H1 (cell line): ENCODE data around the gene CACNA1C. TPM values are rescaled to one million over a fixed set of nuclear protein-coding genes. Genes with fewer than 3 reads are reported as not detected.

ENCODE experiments used
- CTCF ChIA-PET: fragments of 300-600 bp; sonication (Branson Sonifier 250); formaldehyde crosslinking; loops from one replicate; lab custom pipeline; 2021; ENCODE audit not compliant: partially characterized antibody; lab: Charles Lee
- POLR2A ChIA-PET: fragments of 300-600 bp; sonication (Branson Sonifier 250); formaldehyde crosslinking; loops from one replicate; lab custom pipeline; 2021; ENCODE audit warnings: inconsistent platforms; ENCODE audit not compliant: partially characterized antibody; lab: Charles Lee
- DNase-seq, 2 experiments: peaks; one replicate each; pipeline versions ENCODE4 v3.0.0 to v3.0.0-alpha.2; 2010 to 2022; ENCODE audit warnings: low spot score in 2 of 2, low read depth in 1 of 2, mixed read lengths in 1 of 2
- FAIRE-seq: peaks from 2 replicates; lab custom pipeline; 2011; peaks lifted over from hg19 to GRCh38; lab: Jason Lieb, UNC
- H2AFZ ChIP-seq: 2 replicates; pipeline ENCODE4 v1.8.1; 2012; ENCODE audit warnings: low read length, inconsistent platforms
- H2AK5ac ChIP-seq: 2 replicates; pipeline ENCODE4 v1.6.1; 2013; ENCODE audit warnings: low read depth, low read length
- H2BK120ac ChIP-seq: replicated peaks from 2 replicates; pipeline ENCODE3; 2013; ENCODE audit warnings: low read depth, low read length, inconsistent platforms
- H2BK12ac ChIP-seq: 2 replicates; pipeline ENCODE4 v1.6.1; 2013; ENCODE audit warnings: low read depth, low read length
- H2BK15ac ChIP-seq: 2 replicates; pipeline ENCODE4 v1.6.1; 2013; ENCODE audit warnings: low read length
- H2BK20ac ChIP-seq: 2 replicates; pipeline ENCODE4 v1.6.1; 2013; ENCODE audit warnings: low read length
- H2BK5ac ChIP-seq: 2 replicates; pipeline ENCODE4 v1.6.1; 2013; ENCODE audit warnings: low read depth, low read length
- H3K14ac ChIP-seq: 2 replicates; pipeline ENCODE4 v1.6.1; 2013; ENCODE audit warnings: inconsistent platforms; ENCODE audit not compliant: insufficient read length
- H3K18ac ChIP-seq: 2 replicates; pipeline ENCODE4 v1.6.1; 2013; ENCODE audit warnings: low read length; ENCODE audit errors: extremely low read depth
- H3K23ac ChIP-seq: 2 replicates; pipeline ENCODE4 v1.6.1; 2013; ENCODE audit warnings: inconsistent platforms; ENCODE audit not compliant: insufficient read length
- H3K23me2 ChIP-seq: 2 replicates; pipeline ENCODE4 v1.6.1; 2013; ENCODE audit warnings: low read depth, low read length
- H3K27ac ChIP-seq: 2 replicates; pipeline ENCODE4 v1.6.1; 2011; ENCODE audit warnings: low read depth, low read length, inconsistent platforms
- H3K27me3 ChIP-seq, 4 experiments: replicated peaks in 1 of 4; 1 replicate in 1 of 4; 2 replicates in 3 of 4; pipeline versions ENCODE4 v1.6.1 to v1.8.1; 2011 to 2013; ENCODE audit warnings: low read length in 3 of 4, mild to moderate bottlenecking in 3 of 4, inconsistent platforms in 2 of 4, mixed read lengths in 2 of 4, moderate library complexity in 1 of 4; ENCODE audit not compliant: control insufficient read depth in 3 of 4, insufficient read depth in 3 of 4; ENCODE audit errors: extremely low read depth in 1 of 4
- H3K36me3 ChIP-seq, 4 experiments: 2 replicates each; pipeline versions ENCODE4 v1.6.1 to v1.8.1; 2011 to 2013; ENCODE audit warnings: mild to moderate bottlenecking in 4 of 4, low read length in 3 of 4, moderate library complexity in 2 of 4, control low read depth in 1 of 4, inconsistent platforms in 1 of 4; ENCODE audit not compliant: insufficient read depth in 4 of 4, control insufficient read depth in 2 of 4
- H3K4ac ChIP-seq: replicated peaks from 2 replicates; pipeline ENCODE3; 2013; ENCODE audit warnings: low read length, low read depth, mixed read lengths, inconsistent platforms; ENCODE audit not compliant: insufficient read length
- H3K4me1 ChIP-seq, 4 experiments: replicated peaks in 1 of 4; 1 replicate in 1 of 4; 2 replicates in 3 of 4; pipeline versions ENCODE4 v1.6.1 to v1.8.1; 2011 to 2013; ENCODE audit warnings: low read length in 3 of 4, inconsistent platforms in 2 of 4, mixed read lengths in 1 of 4; ENCODE audit not compliant: insufficient read depth in 4 of 4, control insufficient read depth in 3 of 4
- H3K4me2 ChIP-seq, 2 experiments: 2 replicates each; pipeline versions ENCODE4 v1.6.1 to v1.8.1; 2011 to 2013; ENCODE audit warnings: low read depth in 2 of 2, low read length in 2 of 2, control low read depth in 1 of 2, inconsistent platforms in 1 of 2, mild to moderate bottlenecking in 1 of 2; ENCODE audit not compliant: insufficient read depth in 1 of 2
- H3K4me3 ChIP-seq, 4 experiments: fragments of 200-600, 300-600 bp in 1 of 4; sonication (generic), shearing (Covaris generic), sonication (Bioruptor Twin) in 1 of 4; 2 replicates each; pipeline versions ENCODE4 v1.5.1 to v1.8.1; 2011 to 2016; ENCODE audit warnings: low read length in 4 of 4, low read depth in 3 of 4, control low read depth in 2 of 4, inconsistent platforms in 2 of 4, mild to moderate bottlenecking in 2 of 4, mixed read lengths in 1 of 4, moderate library complexity in 1 of 4; ENCODE audit not compliant: insufficient read depth in 2 of 4; ENCODE audit errors: extremely low read depth in 1 of 4
- H3K56ac ChIP-seq: replicated peaks from 2 replicates; pipeline ENCODE3; 2013; ENCODE audit warnings: low read depth, mild to moderate bottlenecking, mixed read lengths, low read length, inconsistent platforms; ENCODE audit not compliant: insufficient read length
- H3K79me1 ChIP-seq: 2 replicates; pipeline ENCODE4 v1.6.1; 2013; ENCODE audit warnings: low read depth, low read length, control low read depth
- H3K79me2 ChIP-seq, 2 experiments: 2 replicates each; pipeline versions ENCODE4 v1.6.1 to v1.8.1; 2012 to 2013; ENCODE audit warnings: low read length in 2 of 2, mild to moderate bottlenecking in 2 of 2, inconsistent platforms in 1 of 2; ENCODE audit not compliant: insufficient read depth in 2 of 2, control insufficient read depth in 1 of 2
- H3K9ac ChIP-seq, 4 experiments: replicated peaks in 1 of 4; 1 replicate in 1 of 4; 2 replicates in 3 of 4; pipeline versions ENCODE4 v1.6.1 to v1.8.1; 2011 to 2013; ENCODE audit warnings: low read depth in 3 of 4, low read length in 3 of 4, control low read depth in 2 of 4, mild to moderate bottlenecking in 2 of 4, moderate library complexity in 2 of 4, inconsistent platforms in 1 of 4; ENCODE audit errors: extremely low read depth in 1 of 4
- H3K9me3 ChIP-seq, 2 experiments: 2 replicates each; pipeline versions ENCODE4 v1.6.1 to v1.8.1; 2012 to 2013; ENCODE audit warnings: mild to moderate bottlenecking in 2 of 2, moderate library complexity in 2 of 2, control low read depth in 1 of 2, inconsistent platforms in 1 of 2, low read depth in 1 of 2, low read length in 1 of 2, mixed read lengths in 1 of 2; ENCODE audit not compliant: insufficient read depth in 2 of 2
- H4K20me1 ChIP-seq, 2 experiments: replicated peaks in 1 of 2; 2 replicates each; pipeline versions ENCODE3 to v1.8.1; 2011 to 2013; ENCODE audit warnings: inconsistent platforms in 2 of 2, low read length in 2 of 2, mild to moderate bottlenecking in 1 of 2; ENCODE audit not compliant: insufficient read depth in 2 of 2, control insufficient read depth in 1 of 2
- H4K5ac ChIP-seq: 2 replicates; pipeline ENCODE4 v1.6.1; 2013; ENCODE audit warnings: low read length, low read depth, mixed read lengths, inconsistent platforms; ENCODE audit not compliant: insufficient read length
- H4K8ac ChIP-seq: 2 replicates; pipeline ENCODE4 v1.8.0; 2013; ENCODE audit warnings: mild to moderate bottlenecking, moderate library complexity, low read length, inconsistent platforms; ENCODE audit not compliant: insufficient read depth; ENCODE audit errors: extremely low read depth
- H4K91ac ChIP-seq: replicated peaks from 2 replicates; pipeline ENCODE3; 2013; ENCODE audit warnings: low read length, mixed read lengths, inconsistent platforms; ENCODE audit not compliant: insufficient read length
- CEBPB ChIP-seq: IDR thresholded peaks from 2 replicates; pipeline ENCODE4 v1.6.1; 2012; ENCODE audit warnings: low read depth, low read length
- NANOG ChIP-seq: IDR thresholded peaks from 2 replicates; pipeline ENCODE4 v1.6.1; 2011; ENCODE audit warnings: low read length, low read depth, mild to moderate bottlenecking, inconsistent platforms; ENCODE audit not compliant: insufficient read depth, poor library complexity, severe bottlenecking
- RFX5 ChIP-seq: IDR thresholded peaks from 2 replicates; pipeline ENCODE4 v1.6.1; 2011; ENCODE audit warnings: low read depth, low read length, improper control_type of control experiment, borderline replicate concordance
- SIX5 ChIP-seq: IDR thresholded peaks from 2 replicates; pipeline ENCODE4 v1.6.1; 2011; ENCODE audit warnings: mild to moderate bottlenecking, low read depth, low read length
- WGBS, 2 experiments: shearing (Covaris generic) in 1 of 2; methylation state at CpG; one replicate each; pipeline versions ENCODE4 v1.1.6 to v1.1.7; 2013 to 2015; ENCODE audit warnings: low lambda C conversion rate in 2 of 2, mixed read lengths in 2 of 2, inconsistent platforms in 1 of 2, low coverage in 1 of 2, missing lambda C conversion rate in 1 of 2; ENCODE audit not compliant: insufficient replicate concordance in 2 of 2, insufficient coverage in 1 of 2, insufficient read length in 1 of 2; ENCODE audit errors: extremely low coverage in 1 of 2, missing lambda C conversion rate in 1 of 2; 5-methylcytosine and 5-hydroxymethylcytosine counted together
- polyA plus RNA-seq, 7 experiments: library from polyadenylated mRNA; depleted of rRNA in 3 of 7; stranded (reverse) in 5 of 7; unstranded in 2 of 7; fragments of >200 nt in 5 of 7; fragments of 200-250 nt in 2 of 7; gene quantifications; 1 replicate in 5 of 7; 2 replicates in 1 of 7; 4 replicates in 1 of 7; pipeline versions ENCODE4 v1.2.1 to v1.2.3, GENCODE V29; 2011 to 2013; ENCODE audit warnings: missing spikeins in 2 of 7, mixed read lengths in 2 of 7
- total RNA-seq: library from RNA; stranded (reverse); fragmentation: NEBNext Ultra II Directional; extraction: Animal tissue kit (Norgen Biotek cat#: 25700); gene quantifications from 2 replicates; pipeline ENCODE4 v1.2.1, GENCODE V29; 2021

Gene CACNA1C
- total and polyA plus RNA-seq, 2 of the 8 experiments (the other 6 are each of a cell fraction or from before 2014, with no cell fraction given): 1.3 TPM

DNA sequence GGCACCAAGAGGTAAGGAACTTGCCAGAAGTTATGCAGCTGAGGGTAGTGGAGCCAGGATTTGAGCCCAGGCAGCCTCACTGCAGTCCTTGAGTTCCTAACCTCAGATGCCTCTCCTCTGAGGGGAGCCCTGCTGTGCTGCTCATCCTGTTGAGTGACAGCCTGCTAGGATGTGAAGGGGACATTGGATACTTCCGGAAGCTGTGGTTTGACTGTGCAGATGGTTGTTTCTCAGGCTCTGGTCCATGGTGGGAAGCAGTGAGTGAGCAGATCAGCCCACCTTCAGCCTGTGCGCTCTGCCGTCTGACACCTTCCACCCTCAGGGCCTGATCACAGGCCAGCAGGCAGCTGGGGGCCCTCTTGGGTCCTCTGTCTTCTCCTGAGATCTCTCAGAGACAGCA is 253.2 kb downstream of the CACNA1C start:
- H3K23ac ChIP-seq: no peak overlapping the region
- TF ChIP-seq SIX5 (no peak), NANOG (no peak), RFX5 (no peak), CEBPB (no peak)
- DNase-seq (no peak), FAIRE-seq (peak; percentile 24)
- H4K91ac ChIP-seq: no peak overlapping the region
- POLR2A ChIA-PET: no interaction called here
- peaks cover 9 to 20% (median 15%) of the 10 kb centered on the region in 4 experiments for H3K4me1 ChIP-seq
- no peaks in the 10 kb centered on the region for H3K27me3 ChIP-seq
- H3K79me2 ChIP-seq: no peaks in the 10 kb centered on the region
- CTCF ChIA-PET: interaction anchor here (0.6 to 5.9 kb wide), 10 partner anchors 15 to 319 kb away, joined by 3 to 74 read pairs (median 4); no protein-coding TSS in a partner anchor
- no peaks in the 10 kb centered on the region for H3K36me3 ChIP-seq
- no peaks in the 10 kb centered on the region; the same call in 1 of the 2 replicates for H3K23me2 ChIP-seq
- peaks cover 0 to 4% of the 10 kb centered on the region in 2 experiments; a peak in 1 of 4 replicates for H3K9me3 ChIP-seq
- no peaks in the 10 kb centered on the region for H4K20me1 ChIP-seq
- H3K27ac ChIP-seq: no peak overlapping the region
- no peak overlapping the region for H3K4me3 ChIP-seq
- no peak overlapping the region for H3K4ac ChIP-seq
- H3K9ac ChIP-seq: no peak overlapping the region
- H2AK5ac ChIP-seq: no peak overlapping the region
- H2BK5ac ChIP-seq: no peak overlapping the region
- H2BK12ac ChIP-seq: no peak overlapping the region
- H3K56ac ChIP-seq: no peak overlapping the region
- H2BK120ac ChIP-seq: peak overlapping the region; percentile 28
- 77% methylated on average over 3 of the region's 3 CpGs; no CpG with 5 or more reads in 1 of the 2 experiments for WGBS, 2 experiments
- no peak overlapping the region for H2BK20ac ChIP-seq
- H4K8ac ChIP-seq: no peak overlapping the region
- no peak overlapping the region for H2AFZ ChIP-seq
- 0 out of 2 replicates have a peak overlapping the region, but pooled peaks have one; percentile 3 for H3K18ac ChIP-seq
- peak overlapping the region; percentile 7 to 8; a peak in 1 of 4 replicates for H3K4me2 ChIP-seq
- no peak overlapping the region for H3K14ac ChIP-seq
- H4K5ac ChIP-seq: no peak overlapping the region
- no peaks in the 10 kb centered on the region for H3K79me1 ChIP-seq
- no peak overlapping the region for H2BK15ac ChIP-seq
